ENCODE data around the gene C5orf47.

GRCh38 chr5:173988554-173989431 is at the start of gene C5orf47:
- no peak for TF ChIP-seq POLR2AphosphoS5 (IDR thresholded peaks at IDR 0.05; ENCODE audit: borderline replicate concordance, low read depth, low read length)
- TF ChIP-seq EZH2 (IDR thresholded peaks at IDR 0.05): no peak
